GM12878 (cell line): ENCODE measurements around the gene CCNY. TPM values are rescaled to one million over a fixed set of nuclear protein-coding genes. Genes with fewer than 3 reads are reported as not detected.

Experiments
- ATAC-seq: fragments of 200-7000 bp; cut with Tn5 transposase; 3 replicates; pipeline ENCODE4 v1.9.1; 2020; ENCODE audit warnings: mild to moderate bottlenecking, moderate library complexity
- BruUV-seq: library from RNA; stranded (reverse); fragments of 400-500 nt; replicated peaks from 2 replicates; lab custom pipeline; 2021; lab: Mats Ljungman, UMichigan
- CTCF ChIA-PET: fragments of 300-600 bp; sonication (Branson Sonifier 250); formaldehyde crosslinking; extraction: SDS; loops from one replicate; lab custom pipeline; 2021; ENCODE audit warnings: inconsistent platforms; lab: Yijun Ruan, JAX
- POLR2A ChIA-PET: fragments of 350-600 bp; formaldehyde crosslinking; extraction: SDS; loops from one replicate; lab custom pipeline; 2021; ENCODE audit warnings: inconsistent platforms; lab: Charles Lee
- RAD21 ChIA-PET: fragments of 300-600 bp; sonication (Branson Sonifier 250); formaldehyde crosslinking; loops from one replicate; lab custom pipeline; 2023; ENCODE audit warnings: antibody characterized with exemption; ENCODE audit not compliant: unreplicated experiment; lab: Charles Lee
- SMC1A ChIA-PET: fragments of 300-600 bp; sonication (Branson Sonifier 250); formaldehyde crosslinking; loops from one replicate; lab custom pipeline; 2023; ENCODE audit not compliant: unreplicated experiment, uncharacterized antibody; lab: Charles Lee
- DNase-seq: peaks from one replicate; pipeline ENCODE4 v3.0.0-alpha.2; 2011; ENCODE audit warnings: low read depth, low spot score
- FAIRE-seq: peaks from 3 replicates; lab custom pipeline; 2011; peaks lifted over from hg19 to GRCh38; lab: Jason Lieb, UNC
- H2AFZ ChIP-seq: 2 replicates; pipeline ENCODE4 v1.6.0; 2011; ENCODE audit warnings: low read depth, low read length, control low read depth; ENCODE audit not compliant: control insufficient read depth
- H3K27ac ChIP-seq: 2 replicates; pipeline ENCODE4 v1.5.1; 2011; ENCODE audit warnings: control low read depth; ENCODE audit not compliant: control insufficient read depth, insufficient read depth
- H3K27me3 ChIP-seq, 2 experiments: replicated peaks in 1 of 2; 2 replicates each; pipeline versions ENCODE4 v1.6.0 to v1.6.1; 2011; ENCODE audit warnings: low read length in 1 of 2; ENCODE audit not compliant: control insufficient read depth in 2 of 2, insufficient read depth in 2 of 2
- H3K36me3 ChIP-seq, 2 experiments: 2 replicates each; pipeline ENCODE4 v1.5.1; 2011; ENCODE audit warnings: low read length in 1 of 2; ENCODE audit not compliant: control insufficient read depth in 2 of 2, insufficient read depth in 2 of 2
- H3K4me1 ChIP-seq: 2 replicates; pipeline ENCODE4 v1.6.1; 2011; ENCODE audit warnings: mild to moderate bottlenecking, low read length, moderate library complexity, mixed read lengths; ENCODE audit not compliant: control insufficient read depth, insufficient read depth
- H3K4me2 ChIP-seq: 2 replicates; pipeline ENCODE4 v1.6.0; 2011; ENCODE audit warnings: control low read depth; ENCODE audit not compliant: control insufficient read depth, insufficient read depth
- H3K4me3 ChIP-seq: fragments of 200-600 bp; sonication (generic); 2 replicates; pipeline ENCODE4 v1.5.1; 2016
- H3K79me2 ChIP-seq: 2 replicates; pipeline ENCODE4 v1.6.0; 2011; ENCODE audit warnings: low read length; ENCODE audit not compliant: control insufficient read depth, insufficient read depth
- H3K9ac ChIP-seq: 2 replicates; pipeline ENCODE4 v1.8.0; 2011; ENCODE audit warnings: low read length, control low read depth, mixed read lengths; ENCODE audit not compliant: control insufficient read depth, insufficient read depth
- H3K9me3 ChIP-seq: replicated peaks from 3 replicates; pipeline ENCODE4 v1.5.1; 2011; ENCODE audit warnings: mild to moderate bottlenecking, low read length; ENCODE audit not compliant: control insufficient read depth, insufficient read depth
- H4K20me1 ChIP-seq: 2 replicates; pipeline ENCODE4 v1.6.0; 2011; ENCODE audit not compliant: control insufficient read depth, insufficient read depth
- CREB1 ChIP-seq: IDR thresholded peaks from 2 replicates; pipeline ENCODE4 v1.6.1; 2012; ENCODE audit warnings: low read depth, mild to moderate bottlenecking, inconsistent platforms
- EGR1 ChIP-seq, 2 experiments: IDR thresholded peaks; 1 replicate in 1 of 2; 2 replicates in 1 of 2; pipeline ENCODE4 v1.6.1; 2011 to 2012; ENCODE audit warnings: low read depth in 2 of 2, low read length in 2 of 2, borderline replicate concordance in 1 of 2, mild to moderate bottlenecking in 1 of 2, moderate library complexity in 1 of 2
- HDAC6 ChIP-seq: fragments of 200-600 bp; sonication (generic); IDR thresholded peaks from one replicate; pipeline ENCODE4 v1.8.0; 2017; ENCODE audit warnings: antibody characterized with exemption; ENCODE audit not compliant: unreplicated experiment
- MEF2A ChIP-seq: IDR thresholded peaks from 2 replicates; pipeline ENCODE4 v1.6.1; 2011; ENCODE audit warnings: low read depth, mild to moderate bottlenecking, low read length, moderate library complexity; ENCODE audit not compliant: insufficient read depth
- NR2C2 ChIP-seq: IDR thresholded peaks from 2 replicates; pipeline ENCODE4 v1.6.1; 2011; ENCODE audit warnings: borderline replicate concordance, low read depth; ENCODE audit not compliant: control insufficient read depth, insufficient read length
- SP1 ChIP-seq: IDR thresholded peaks from one replicate; pipeline ENCODE4 v1.6.1; 2011; ENCODE audit warnings: low read depth, low read length
- WGBS: methylation state at CpG from one replicate; pipeline ENCODE4 v1.1.6; 2016; ENCODE audit warnings: low lambda C conversion rate; ENCODE audit not compliant: insufficient replicate concordance, insufficient coverage; ENCODE audit errors: missing lambda C conversion rate; 5-methylcytosine and 5-hydroxymethylcytosine counted together
- in situ Hi-C: fragments of 300-500 bp; cut with MboI; formaldehyde crosslinking; loops from 9 replicates; pipeline ENCODE4 v1.14.3; 2018; ENCODE audit warnings: mixed read lengths
- intact Hi-C: fragments of 100-400 bp; cut with micrococcal nuclease; formaldehyde crosslinking; loops from one replicate; pipeline ENCODE4 v1.14.2; 2022; ENCODE audit not compliant: unreplicated experiment
- polyA plus RNA-seq, 11 experiments: library from polyadenylated mRNA; depleted of rRNA in 4 of 11; unstranded in 6 of 11; stranded (reverse) in 5 of 11; fragments of >200 nt; fragmentation: Nextera tagmentation in 4 of 11; fragmentation: Illumina TruSeq in 1 of 11; extraction: Ambion mirVana in 4 of 11; extraction: Trizol in 1 of 11; gene quantifications; 1 replicate in 1 of 11; 2 replicates in 10 of 11; pipeline versions ENCODE4 v1.2.1 to v1.2.3, GENCODE V29; 2011 to 2016; ENCODE audit warnings: inconsistent platforms in 2 of 11, missing spikeins in 2 of 11, low read depth in 1 of 11
- total RNA-seq, 4 experiments: library from RNA; depleted of rRNA in 3 of 4; stranded (reverse); fragments of >200 nt in 3 of 4; fragmentation: Illumina TruSeq in 1 of 4; extraction: Trizol in 1 of 4; gene quantifications; 2 replicates each; pipeline versions ENCODE4 v1.2.1 to v1.2.3, GENCODE V29; 2013 to 2021
- TF ChIP-seq, protein P1 (sequence below): IDR thresholded peaks from 2 replicates; pipeline ENCODE4 v1.6.1; 2012; ENCODE audit warnings: low read length, inconsistent platforms

CCNY gene
- total and polyA plus RNA-seq, 10 of the 15 experiments (the other 5 are each of a cell fraction or from before 2014, with no cell fraction given) = 3.6 to 50.0 (median 26.1) TPM

DNA sequence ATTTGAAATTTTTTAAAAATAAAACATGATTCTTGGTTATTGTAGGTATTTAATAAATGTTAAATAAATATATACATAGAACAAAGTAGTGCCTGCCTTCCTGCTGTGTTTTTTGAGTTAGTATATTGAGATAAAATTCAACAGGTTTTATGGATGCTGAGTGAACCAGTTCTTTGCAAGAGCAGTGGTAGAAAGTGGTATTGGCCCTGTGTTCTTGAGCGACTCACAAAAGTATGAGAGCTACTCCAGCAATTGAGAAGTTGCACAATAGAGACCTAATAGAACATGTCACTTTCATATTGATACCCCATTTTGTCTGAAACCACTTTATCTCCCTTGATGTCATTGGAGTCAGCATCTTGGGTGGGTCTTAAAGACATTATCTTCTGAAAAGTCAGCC lies 236.3 kb downstream of the CCNY start:
- Histone ChIP-seq H3K4me1 (no peaks in the 10 kb centered on the region), H3K36me3 (peaks cover 3 to 13% of the 10 kb centered on the region in 2 experiments), H2AFZ (no peak overlapping the region)
- in situ Hi-C loops = no loop called here
- TF ChIP-seq EGR1 (IDR thresholded peaks at IDR 0.05; ENCODE audit: borderline replicate concordance in 1 of 2, low read depth in 2 of 2, low read length in 2 of 2) = no peak
- TF ChIP-seq, protein P1, sequence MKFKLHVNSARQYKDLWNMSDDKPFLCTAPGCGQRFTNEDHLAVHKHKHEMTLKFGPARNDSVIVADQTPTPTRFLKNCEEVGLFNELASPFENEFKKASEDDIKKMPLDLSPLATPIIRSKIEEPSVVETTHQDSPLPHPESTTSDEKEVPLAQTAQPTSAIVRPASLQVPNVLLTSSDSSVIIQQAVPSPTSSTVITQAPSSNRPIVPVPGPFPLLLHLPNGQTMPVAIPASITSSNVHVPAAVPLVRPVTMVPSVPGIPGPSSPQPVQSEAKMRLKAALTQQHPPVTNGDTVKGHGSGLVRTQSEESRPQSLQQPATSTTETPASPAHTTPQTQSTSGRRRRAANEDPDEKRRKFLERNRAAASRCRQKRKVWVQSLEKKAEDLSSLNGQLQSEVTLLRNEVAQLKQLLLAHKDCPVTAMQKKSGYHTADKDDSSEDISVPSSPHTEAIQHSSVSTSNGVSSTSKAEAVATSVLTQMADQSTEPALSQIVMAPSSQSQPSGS = no peak
- TF ChIP-seq CREB1 = no peak
- TF ChIP-seq MEF2A = no peak
- no peak for TF ChIP-seq SP1
- TF ChIP-seq NR2C2 = no peak
- TF ChIP-seq HDAC6 = no peak
- TF ChIP-seq, all 136 proteins: peak for 0
- Histone ChIP-seq H3K9me3 (no peaks in the 10 kb centered on the region), H3K27ac (no peak overlapping the region), H3K4me2 (no peak overlapping the region), H3K27me3 (no peaks in the 10 kb centered on the region), H3K79me2 (no peaks in the 10 kb centered on the region), H3K4me3 (no peak overlapping the region), H4K20me1 (no peaks in the 10 kb centered on the region), H3K9ac (no peak overlapping the region)
- FAIRE-seq (no peak), ATAC-seq (no peak), DNase-seq (no peak)
- 100% methylated on average over 1 of the region's 1 CpG for WGBS
- intact Hi-C loops = no loop called here
- BruUV-seq = no TSS peak
- RAD21 ChIA-PET = interaction anchor here (0.6 kb wide), 1 partner anchor 332 kb away, joined by 3 read pairs; no protein-coding TSS in a partner anchor
- CTCF ChIA-PET = interaction anchor here (6.5 kb wide), 1 partner anchor 9 kb away, joined by 35 read pairs; no protein-coding TSS in a partner anchor
- POLR2A ChIA-PET = no interaction called here
- SMC1A ChIA-PET = interaction anchor here (0.6 kb wide), 1 partner anchor 450 kb away, joined by 3 read pairs; no protein-coding TSS in a partner anchor
